NCI-H1105 (cell line): ENCODE results near the gene CLMN.
A peak's percentile ranks its signal among the peaks of the same experiment; 100 is the strongest.
"Not testable (repeated sequence)": the region's sequence is repeated elsewhere in the genome, so short reads cannot be mapped to it uniquely, and the experiment has no call there.

ENCODE experiments used
- DNase-seq: peaks from one replicate; lab custom pipeline; 2025; lab: John Stamatoyannopoulos, UW

CLMN gene

GRCh38 chr14:95162641-95163040 lies 157.1 kb downstream of the CLMN start:
- no peak for DNase-seq

- peak; percentile 96 for DNase-seq
Measured at GRCh38 chr14:95157327-95158189, 162.2 kb downstream of the CLMN start, which contains the start of gene DICER1. DICER1 (minus strand) TSS chr14:95157529; CDS start chr14:95133458, 24,071 bp downstream.

- DNase-seq, result no peak
Measured at GRCh38 chr14:95157048-95157326, 162.7 kb downstream of the CLMN start.

- no peak for DNase-seq
Measured at GRCh38 chr14:95156161-95157047, 163.3 kb downstream of the CLMN start.

GRCh38 chr14:95155045-95155444 lies 164.7 kb downstream of the CLMN start:
- no peak for DNase-seq

GRCh38 chr14:95153866-95154265 lies 165.8 kb downstream of the CLMN start:
- DNase-seq, result no peak

GRCh38 chr14:95151561-95151960 lies 168.1 kb downstream of the CLMN start:
- no peak for DNase-seq

- DNase-seq, result no peak
Measured at GRCh38 chr14:95150910-95151309, 168.8 kb downstream of the CLMN start.

- no peak for DNase-seq
Measured at GRCh38 chr14:95149441-95149840, 170.3 kb downstream of the CLMN start.

- no peak for DNase-seq
Measured at GRCh38 chr14:95147597-95147996, 172.1 kb downstream of the CLMN start.

GRCh38 chr14:95146079-95146771 lies 173.5 kb downstream of the CLMN start:
- DNase-seq, result no peak

GRCh38 chr14:95144849-95145248 lies 174.9 kb downstream of the CLMN start:
- no peak for DNase-seq

GRCh38 chr14:95143808-95144620 lies 175.7 kb downstream of the CLMN start:
- no peak for DNase-seq

GRCh38 chr14:95142208-95142607 lies 177.5 kb downstream of the CLMN start:
- DNase-seq, result no peak

GRCh38 chr14:95141684-95142083 lies 178.0 kb downstream of the CLMN start:
- DNase-seq, result no peak

- DNase-seq, result no peak
Measured at GRCh38 chr14:95140060-95140858, 179.4 kb downstream of the CLMN start.

- no peak for DNase-seq
Measured at GRCh38 chr14:95138876-95139275, 180.8 kb downstream of the CLMN start.

- not testable (repeated sequence) for DNase-seq
Measured at GRCh38 chr14:95138455-95138854, 181.3 kb downstream of the CLMN start.

GRCh38 chr14:95137804-95138167 lies 181.9 kb downstream of the CLMN start:
- no peak for DNase-seq

GRCh38 chr14:95137164-95137803 lies 182.4 kb downstream of the CLMN start:
- DNase-seq, result no peak
